ENCODE results near the gene SYPL2. TPM values are rescaled to one million over a fixed set of nuclear protein-coding genes. Genes with fewer than 3 reads are reported as not detected.

SYPL2 gene
- not detected in 2 replicates for polyA plus RNA-seq

GRCh38 chr1:109466452-109467300 lies at the start of gene SYPL2:
SYPL2 (plus strand) TSS chr1:109466546; CDS start chr1:109466844, 298 bp downstream.

GRCh38 chr1:109426281-109427170 lies 39.8 kb upstream of the SYPL2 start, which contains the start of gene PSMA5:
PSMA5 (minus strand) TSS chr1:109426448; CDS start chr1:109426330, 118 bp downstream.

GRCh38 chr1:109483672-109484518 lies 17.5 kb downstream of the SYPL2 start, which contains the start of gene ATXN7L2:
ATXN7L2 (plus strand) TSS chr1:109483905; CDS start chr1:109483954, 49 bp downstream.

GRCh38 chr1:109493805-109494539 lies 27.6 kb downstream of the SYPL2 start, which contains the start of gene CYB561D1:
CYB561D1 (plus strand) TSS chr1:109494094; CDS start chr1:109494140, 46 bp downstream.

GRCh38 chr1:109509176-109510134 lies 43.1 kb downstream of the SYPL2 start, which contains the start of gene AMIGO1:
AMIGO1 (minus strand) TSS chr1:109509727; CDS start chr1:109508912, 815 bp downstream.

Other genes starting within 250 kb of the SYPL2 start
- 4.2 and 6.6 TPM in 2 replicates for gene CELSR2, start 217.0 kb upstream of the SYPL2 start, polyA plus RNA-seq
- 4.5 TPM in 1 of 2 replicates, not detected in the other for gene PSRC1, start 183.4 kb upstream of the SYPL2 start, polyA plus RNA-seq
- 1.1 TPM in 1 of 2 replicates, not detected in the other for gene MYBPHL, start 159.5 kb upstream of the SYPL2 start, polyA plus RNA-seq
- gene SORT1, start 68.6 kb upstream of the SYPL2 start, polyA plus RNA-seq, result 7.4 and 14.4 TPM in 2 replicates
- 103 and 114 TPM in 2 replicates for gene PSMA5, start 40.1 kb upstream of the SYPL2 start, polyA plus RNA-seq
- gene ATXN7L2, start 17.4 kb downstream of the SYPL2 start, polyA plus RNA-seq, result 1.8 TPM in 1 of 2 replicates, not detected in the other
- gene CYB561D1, start 27.5 kb downstream of the SYPL2 start, polyA plus RNA-seq, result 1.6 and 4.2 TPM in 2 replicates
- 36.7 and 50.3 TPM in 2 replicates for gene AMIGO1, start 43.2 kb downstream of the SYPL2 start, polyA plus RNA-seq
- 14.8 and 15.2 TPM in 2 replicates for gene GPR61, start 73.3 kb downstream of the SYPL2 start, polyA plus RNA-seq
- 2.2 and 3.8 TPM in 2 replicates for gene GNAI3, start 82.1 kb downstream of the SYPL2 start, polyA plus RNA-seq
- gene GNAT2, start 153.1 kb downstream of the SYPL2 start, polyA plus RNA-seq, result not detected in 2 replicates
- 22.1 and 37.9 TPM in 2 replicates for gene AMPD2, start 153.3 kb downstream of the SYPL2 start, polyA plus RNA-seq
- gene GSTM4, start 189.6 kb downstream of the SYPL2 start, polyA plus RNA-seq, result 30.7 and 36.0 TPM in 2 replicates
- gene GSTM2, start 201.5 kb downstream of the SYPL2 start, polyA plus RNA-seq, result 87.9 and 100 TPM in 2 replicates
- 17.9 and 26.0 TPM in 2 replicates for gene GSTM1, start 221.3 kb downstream of the SYPL2 start, polyA plus RNA-seq
- gene GSTM5, start 245.7 kb downstream of the SYPL2 start, polyA plus RNA-seq, result 13.3 and 30.1 TPM in 2 replicates